Gastroesophageal sphincter (tissue), 3 donors: ENCODE data around the gene NUP153.

ENCODE experiments used
- CTCF ChIP-seq, 4 experiments: fragments of 200-600 bp in 2 of 4; fragments of 450-650 bp in 2 of 4; sonication (generic) in 1 of 4; IDR thresholded peaks; one replicate each; pipeline ENCODE4 v1.5.1; 2017 to 2019; ENCODE audit warnings: antibody characterized with exemption in 4 of 4, mild to moderate bottlenecking in 2 of 4, moderate library complexity in 2 of 4
- EP300 ChIP-seq: sonication (generic); formaldehyde crosslinking; IDR thresholded peaks from one replicate; pipeline ENCODE4 v1.6.1; 2017; ENCODE audit warnings: antibody characterized with exemption, mild to moderate bottlenecking
- POLR2A ChIP-seq, 2 donors: fragments of 450-650 bp; IDR thresholded peaks; one replicate each; pipeline ENCODE4 v1.6.1; 2017; ENCODE audit warnings: antibody characterized with exemption in 2 of 2, mild to moderate bottlenecking in 2 of 2, moderate library complexity in 1 of 2
- POLR2AphosphoS5 ChIP-seq: sonication (generic); formaldehyde crosslinking; IDR thresholded peaks from one replicate; pipeline ENCODE4 v1.6.1; 2017; ENCODE audit warnings: antibody characterized with exemption

GRCh38 chr6:17663226-17663625 is 43.5 kb downstream of the NUP153 start:
- TF ChIP-seq POLR2AphosphoS5 (no peak), POLR2A (IDR thresholded peaks at IDR 0.05) (no peak), EP300 (no peak), CTCF (IDR thresholded peaks at IDR 0.05) (no peak)
